ENCODE measurements around the gene AMPH.

The AMPH gene

GRCh38 chr7:38545977-38546376 is 85.2 kb downstream of the AMPH start:
- H3K9me3 ChIP-seq (ENCODE audit: low read depth, low read length), result no peaks in the 10 kb centered on the region
- TF ChIP-seq POLR2AphosphoS5 (IDR thresholded peaks at IDR 0.05; ENCODE audit: borderline replicate concordance, low read depth, low read length), result no peak
- TF ChIP-seq EZH2 (IDR thresholded peaks at IDR 0.05), result no peak
- no peak for TF ChIP-seq FOXP2 (optimal IDR thresholded peaks at IDR 0.05; ENCODE audit: control extremely low read depth, extremely low read length, insufficient read depth)

GRCh38 chr7:38542156-38542555 is 89.0 kb downstream of the AMPH start:
- Histone ChIP-seq H3K9me3 (ENCODE audit: low read depth, low read length) (no peaks in the 10 kb centered on the region), H3K36me3 (ENCODE audit: insufficient read depth, low read length) (no peaks in the 10 kb centered on the region), H3K9ac (ENCODE audit: insufficient read length) (no peak overlapping the region), H3K27ac (no peak overlapping the region), H3K4me3 (no peak overlapping the region)
- no peak for DNase-seq (ENCODE audit: low read depth, low spot score)
- TF ChIP-seq POLR2AphosphoS5 (IDR thresholded peaks at IDR 0.05; ENCODE audit: borderline replicate concordance, low read depth, low read length), result no peak
- no peak for TF ChIP-seq FOXP2 (optimal IDR thresholded peaks at IDR 0.05; ENCODE audit: control extremely low read depth, extremely low read length, insufficient read depth)
- no peak for TF ChIP-seq EZH2 (IDR thresholded peaks at IDR 0.05)

More at GRCh38 chr7:38545977-38546376, 85.2 kb downstream of the AMPH start:
- H3K27ac ChIP-seq, result no peak overlapping the region
- no peaks in the 10 kb centered on the region for H3K36me3 ChIP-seq (ENCODE audit: insufficient read depth, low read length)
- H3K4me3 ChIP-seq, result no peak overlapping the region
- DNase-seq (ENCODE audit: low read depth, low spot score), result no peak
- H3K9ac ChIP-seq (ENCODE audit: insufficient read length), result no peak overlapping the region

GRCh38 chr7:38541440-38541839 is 89.7 kb downstream of the AMPH start:
- DNase-seq (ENCODE audit: low read depth, low spot score), result no peak

GRCh38 chr7:38539477-38540081 is 91.6 kb downstream of the AMPH start:
- TF ChIP-seq EZH2 (IDR thresholded peaks at IDR 0.05) (no peak), FOXP2 (optimal IDR thresholded peaks at IDR 0.05; ENCODE audit: control extremely low read depth, extremely low read length, insufficient read depth) (no peak), POLR2AphosphoS5 (IDR thresholded peaks at IDR 0.05; ENCODE audit: borderline replicate concordance, low read depth, low read length) (no peak)
- Histone ChIP-seq H3K27ac (no peak overlapping the region), H3K9ac (ENCODE audit: insufficient read length) (no peak overlapping the region), H3K4me3 (no peak overlapping the region), H3K36me3 (ENCODE audit: insufficient read depth, low read length) (no peaks in the 10 kb centered on the region), H3K9me3 (ENCODE audit: low read depth, low read length) (no peaks in the 10 kb centered on the region)
- DNase-seq (ENCODE audit: low read depth, low spot score), result no peak

More at GRCh38 chr7:38541440-38541839, 89.7 kb downstream of the AMPH start:
- H3K4me3 ChIP-seq, result no peak overlapping the region
- TF ChIP-seq FOXP2 (optimal IDR thresholded peaks at IDR 0.05; ENCODE audit: control extremely low read depth, extremely low read length, insufficient read depth) (no peak), POLR2AphosphoS5 (IDR thresholded peaks at IDR 0.05; ENCODE audit: borderline replicate concordance, low read depth, low read length) (no peak), EZH2 (IDR thresholded peaks at IDR 0.05) (no peak)
- H3K9me3 ChIP-seq (ENCODE audit: low read depth, low read length), result no peaks in the 10 kb centered on the region
- H3K9ac ChIP-seq (ENCODE audit: insufficient read length), result no peak overlapping the region
- H3K36me3 ChIP-seq (ENCODE audit: insufficient read depth, low read length), result no peaks in the 10 kb centered on the region
- no peak overlapping the region for H3K27ac ChIP-seq

- Histone ChIP-seq H3K9me3 (ENCODE audit: low read depth, low read length) (no peaks in the 10 kb centered on the region), H3K27ac (no peak overlapping the region), H3K4me3 (no peak overlapping the region), H3K9ac (ENCODE audit: insufficient read length) (no peak overlapping the region), H3K36me3 (ENCODE audit: insufficient read depth, low read length) (no peaks in the 10 kb centered on the region)
- no peak for TF ChIP-seq FOXP2 (optimal IDR thresholded peaks at IDR 0.05; ENCODE audit: control extremely low read depth, extremely low read length, insufficient read depth)
- no peak for TF ChIP-seq EZH2 (IDR thresholded peaks at IDR 0.05)
- no peak for TF ChIP-seq POLR2AphosphoS5 (IDR thresholded peaks at IDR 0.05; ENCODE audit: borderline replicate concordance, low read depth, low read length)
- no peak for DNase-seq (ENCODE audit: low read depth, low spot score)
These were observed 96.1 kb downstream of the AMPH start for GRCh38 chr7:38535073-38535472.

GRCh38 chr7:38525857-38526256 is 105.3 kb downstream of the AMPH start:
- Histone ChIP-seq H3K27ac (no peak overlapping the region), H3K9me3 (ENCODE audit: low read depth, low read length) (no peaks in the 10 kb centered on the region), H3K36me3 (ENCODE audit: insufficient read depth, low read length) (no peaks in the 10 kb centered on the region), H3K9ac (ENCODE audit: insufficient read length) (no peak overlapping the region), H3K4me3 (no peak overlapping the region)
- no peak for DNase-seq (ENCODE audit: low read depth, low spot score)
- no peak for TF ChIP-seq FOXP2 (optimal IDR thresholded peaks at IDR 0.05; ENCODE audit: control extremely low read depth, extremely low read length, insufficient read depth)

- no peak overlapping the region for H3K27ac ChIP-seq
- no peak for DNase-seq (ENCODE audit: low read depth, low spot score)
- TF ChIP-seq FOXP2 (optimal IDR thresholded peaks at IDR 0.05; ENCODE audit: control extremely low read depth, extremely low read length, insufficient read depth), result no peak
- no peak for TF ChIP-seq POLR2AphosphoS5 (IDR thresholded peaks at IDR 0.05; ENCODE audit: borderline replicate concordance, low read depth, low read length)
- no peak for TF ChIP-seq EZH2 (IDR thresholded peaks at IDR 0.05)
These were observed 106.4 kb downstream of the AMPH start for GRCh38 chr7:38524786-38525185.

GRCh38 chr7:38520741-38521140 is 110.4 kb downstream of the AMPH start:
- Histone ChIP-seq H3K27ac (no peak overlapping the region), H3K36me3 (ENCODE audit: insufficient read depth, low read length) (no peaks in the 10 kb centered on the region), H3K9ac (ENCODE audit: insufficient read length) (no peak overlapping the region), H3K9me3 (ENCODE audit: low read depth, low read length) (no peaks in the 10 kb centered on the region), H3K4me3 (no peak overlapping the region)
- no peak for DNase-seq (ENCODE audit: low read depth, low spot score)
- no peak for TF ChIP-seq FOXP2 (optimal IDR thresholded peaks at IDR 0.05; ENCODE audit: control extremely low read depth, extremely low read length, insufficient read depth)
- no peak for TF ChIP-seq EZH2 (IDR thresholded peaks at IDR 0.05)
- TF ChIP-seq POLR2AphosphoS5 (IDR thresholded peaks at IDR 0.05; ENCODE audit: borderline replicate concordance, low read depth, low read length), result no peak

More at GRCh38 chr7:38524786-38525185, 106.4 kb downstream of the AMPH start:
- H3K4me3 ChIP-seq, result no peak overlapping the region
- H3K36me3 ChIP-seq (ENCODE audit: insufficient read depth, low read length), result no peaks in the 10 kb centered on the region
- no peaks in the 10 kb centered on the region for H3K9me3 ChIP-seq (ENCODE audit: low read depth, low read length)
- no peak overlapping the region for H3K9ac ChIP-seq (ENCODE audit: insufficient read length)

- no peak for TF ChIP-seq EZH2 (IDR thresholded peaks at IDR 0.05)
- TF ChIP-seq POLR2AphosphoS5 (IDR thresholded peaks at IDR 0.05; ENCODE audit: borderline replicate concordance, low read depth, low read length), result no peak
- TF ChIP-seq FOXP2 (optimal IDR thresholded peaks at IDR 0.05; ENCODE audit: control extremely low read depth, extremely low read length, insufficient read depth), result no peak
- H3K9me3 ChIP-seq (ENCODE audit: low read depth, low read length), result no peaks in the 10 kb centered on the region
- DNase-seq (ENCODE audit: low read depth, low spot score), result no peak
- H3K9ac ChIP-seq (ENCODE audit: insufficient read length), result no peak overlapping the region
- no peak overlapping the region for H3K4me3 ChIP-seq
- H3K27ac ChIP-seq, result no peak overlapping the region
- H3K36me3 ChIP-seq (ENCODE audit: insufficient read depth, low read length), result no peaks in the 10 kb centered on the region
These were observed 112.6 kb downstream of the AMPH start for GRCh38 chr7:38518541-38518940.

All from SK-N-MC (cell line).